ENCODE data around the gene CADM1.

DNA sequence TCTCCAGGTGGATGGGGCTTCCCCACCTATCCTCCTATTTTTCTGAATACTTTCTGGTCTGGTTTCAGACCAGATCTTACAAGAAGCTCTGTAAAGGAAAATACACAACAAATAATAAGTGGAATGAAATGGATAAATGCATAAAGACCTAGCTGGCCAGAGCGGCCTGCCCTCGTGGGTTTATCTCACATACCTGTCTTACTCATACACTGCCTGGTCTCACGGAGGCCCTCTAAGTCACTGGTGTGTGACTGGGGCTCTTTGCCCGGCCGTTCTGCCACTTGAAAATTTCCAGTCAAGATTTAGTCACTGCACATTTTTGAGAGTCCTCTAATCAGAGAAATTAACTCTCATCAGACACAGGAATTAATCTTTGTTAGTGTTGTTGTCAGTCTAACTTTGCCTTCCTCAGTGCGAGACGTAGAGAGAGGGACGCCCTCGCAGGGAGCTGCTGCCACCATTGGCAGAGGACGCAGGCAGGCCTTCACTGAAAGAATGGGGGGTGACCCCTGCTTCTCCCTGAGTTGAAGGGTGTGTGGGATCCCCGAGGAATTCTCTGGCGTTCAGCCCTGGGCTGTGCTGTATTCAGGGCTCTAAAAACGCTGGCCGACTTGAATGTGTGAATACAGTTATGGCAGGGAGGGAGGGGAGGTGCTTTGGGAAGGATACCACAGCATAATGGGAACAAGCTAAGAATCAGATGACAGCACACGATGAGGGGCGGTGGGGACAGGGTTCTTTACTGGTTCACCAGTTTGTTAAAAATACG, 46.3 kb upstream of the CADM1 start:
- TF ChIP-seq, protein P1, sequence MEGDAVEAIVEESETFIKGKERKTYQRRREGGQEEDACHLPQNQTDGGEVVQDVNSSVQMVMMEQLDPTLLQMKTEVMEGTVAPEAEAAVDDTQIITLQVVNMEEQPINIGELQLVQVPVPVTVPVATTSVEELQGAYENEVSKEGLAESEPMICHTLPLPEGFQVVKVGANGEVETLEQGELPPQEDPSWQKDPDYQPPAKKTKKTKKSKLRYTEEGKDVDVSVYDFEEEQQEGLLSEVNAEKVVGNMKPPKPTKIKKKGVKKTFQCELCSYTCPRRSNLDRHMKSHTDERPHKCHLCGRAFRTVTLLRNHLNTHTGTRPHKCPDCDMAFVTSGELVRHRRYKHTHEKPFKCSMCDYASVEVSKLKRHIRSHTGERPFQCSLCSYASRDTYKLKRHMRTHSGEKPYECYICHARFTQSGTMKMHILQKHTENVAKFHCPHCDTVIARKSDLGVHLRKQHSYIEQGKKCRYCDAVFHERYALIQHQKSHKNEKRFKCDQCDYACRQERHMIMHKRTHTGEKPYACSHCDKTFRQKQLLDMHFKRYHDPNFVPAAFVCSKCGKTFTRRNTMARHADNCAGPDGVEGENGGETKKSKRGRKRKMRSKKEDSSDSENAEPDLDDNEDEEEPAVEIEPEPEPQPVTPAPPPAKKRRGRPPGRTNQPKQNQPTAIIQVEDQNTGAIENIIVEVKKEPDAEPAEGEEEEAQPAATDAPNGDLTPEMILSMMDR (conservative IDR thresholded peaks at IDR 0.05 in 1 of 2, IDR thresholded peaks at IDR 0.05 in 1 of 2; ENCODE audit: extremely low read depth in 1 of 2, insufficient read depth in 1 of 2, low read depth in 1 of 2, low read length in 2 of 2), result no peak
- no peak for TF ChIP-seq EZH2 (IDR thresholded peaks at IDR 0.05; ENCODE audit: borderline replicate concordance, low read length)
